WTC11 (cell line): ENCODE measurements around the gene GYS2. TPM values are rescaled to one million over a fixed set of nuclear protein-coding genes. Genes with fewer than 3 reads are reported as not detected.

ENCODE experiments used
- ATAC-seq: fragments of 200-7000 bp; cut with Tn5 transposase; 2 replicates; pipeline ENCODE4 v1.10.0; 2021; ENCODE audit warnings: mild to moderate bottlenecking, moderate library complexity
- CTCF ChIA-PET: fragments of 300-600 bp; sonication (Branson Sonifier 250); formaldehyde crosslinking; loops from one replicate; lab custom pipeline; 2021; ENCODE audit warnings: antibody characterized with exemption; lab: Charles Lee
- POLR2A ChIA-PET: fragments of 350-600 bp; sonication (Branson Sonifier 250); formaldehyde crosslinking; loops from one replicate; lab custom pipeline; 2021; ENCODE audit warnings: antibody characterized with exemption; lab: Charles Lee
- DNase-seq: peaks from one replicate; pipeline ENCODE4 v3.0.0; 2021; ENCODE audit warnings: low spot score
- H3K27ac Mint-ChIP-seq: 2 replicates; pipeline ENCODE4 v1.8.0; 2021; ENCODE audit warnings: mixed read lengths
- H3K27me3 Mint-ChIP-seq: 2 replicates; pipeline ENCODE4 v1.8.0; 2021; ENCODE audit warnings: low read depth, mild to moderate bottlenecking, moderate library complexity, mixed read lengths
- H3K36me3 Mint-ChIP-seq: 2 replicates; pipeline ENCODE4 v1.8.0; 2021; ENCODE audit warnings: mixed read lengths
- H3K4me1 Mint-ChIP-seq: 2 replicates; pipeline ENCODE4 v1.8.0; 2022; ENCODE audit warnings: mixed read lengths
- H3K4me3 Mint-ChIP-seq: 2 replicates; pipeline ENCODE4 v1.8.0; 2021; ENCODE audit warnings: mild to moderate bottlenecking, moderate library complexity, mixed read lengths
- H3K9me3 Mint-ChIP-seq: 2 replicates; pipeline ENCODE4 v1.8.0; 2021; ENCODE audit warnings: mixed read lengths
- CREB1 ChIP-seq: sonication (generic); formaldehyde crosslinking; IDR thresholded peaks from 2 replicates; pipeline ENCODE4 v1.8.0; 2023; ENCODE audit warnings: mild to moderate bottlenecking, missing genetic modification reagents
- FOXJ3 ChIP-seq: sonication (generic); formaldehyde crosslinking; IDR thresholded peaks from 2 replicates; pipeline ENCODE4 v1.9.0; 2021; ENCODE audit warnings: missing genetic modification reagents, mild to moderate bottlenecking, borderline replicate concordance
- FOXK1 ChIP-seq: sonication (generic); formaldehyde crosslinking; IDR thresholded peaks from 2 replicates; pipeline ENCODE4 v1.8.0; 2022; ENCODE audit warnings: mild to moderate bottlenecking, moderate library complexity, missing genetic modification reagents
- GTF2I ChIP-seq: fragments of 250-450 bp; sonication (Bioruptor Pico); conservative IDR thresholded peaks from 2 replicates; pipeline ENCODE4 v1.4.0; 2021; ENCODE audit warnings: mild to moderate bottlenecking
- IRF2 ChIP-seq: sonication (generic); formaldehyde crosslinking; IDR thresholded peaks from 2 replicates; pipeline ENCODE4 v1.8.0; 2022; ENCODE audit warnings: low read depth, missing genetic modification reagents, borderline replicate concordance
- NFE2L1 ChIP-seq: sonication (generic); formaldehyde crosslinking; IDR thresholded peaks from 2 replicates; pipeline ENCODE4 v1.8.1; 2023; ENCODE audit warnings: missing genetic modification reagents
- NR3C1 ChIP-seq: sonication (generic); formaldehyde crosslinking; conservative IDR thresholded peaks from 2 replicates; pipeline ENCODE4 v1.8.1; 2023; ENCODE audit warnings: low read depth, mild to moderate bottlenecking, missing genetic modification reagents
- PRRX2 ChIP-seq: fragments of 250-450 bp; sonication (Bioruptor Pico); IDR thresholded peaks from 2 replicates; pipeline ENCODE4 v1.8.0; 2021; ENCODE audit warnings: mild to moderate bottlenecking
- TCF7 ChIP-seq: sonication (generic); formaldehyde crosslinking; IDR thresholded peaks from 2 replicates; pipeline ENCODE4 v1.8.0; 2022; ENCODE audit warnings: mild to moderate bottlenecking, low read depth, missing genetic modification reagents, moderate library complexity
- TP53 ChIP-seq: sonication (generic); formaldehyde crosslinking; IDR thresholded peaks from 2 replicates; pipeline ENCODE4 v1.8.1; 2023; ENCODE audit warnings: mild to moderate bottlenecking, missing genetic modification reagents
- ZNF138 ChIP-seq: sonication (generic); formaldehyde crosslinking; conservative IDR thresholded peaks from 2 replicates; pipeline ENCODE4 v1.8.1; 2022; ENCODE audit warnings: mild to moderate bottlenecking, moderate library complexity, missing genetic modification reagents
- ZNF232 ChIP-seq: sonication (generic); formaldehyde crosslinking; IDR thresholded peaks from 2 replicates; pipeline ENCODE4 v1.8.0; 2022; ENCODE audit warnings: mild to moderate bottlenecking, missing genetic modification reagents
- ZNF263 ChIP-seq: sonication (generic); formaldehyde crosslinking; IDR thresholded peaks from 2 replicates; pipeline ENCODE4 v1.8.1; 2022; ENCODE audit warnings: low read depth, mild to moderate bottlenecking, moderate library complexity, missing genetic modification reagents
- ZNF512 ChIP-seq: sonication (generic); formaldehyde crosslinking; IDR thresholded peaks from 2 replicates; pipeline ENCODE4 v1.8.1; 2022; ENCODE audit warnings: missing genetic modification reagents, borderline replicate concordance
- total RNA-seq: library from RNA; stranded (reverse); gene quantifications from 3 replicates; pipeline ENCODE4 v1.2.3, GENCODE V29; 2021
- TF ChIP-seq, protein P1 (sequence below): sonication (generic); formaldehyde crosslinking; IDR thresholded peaks from 2 replicates; pipeline ENCODE4 v1.8.0; 2023; ENCODE audit warnings: missing genetic modification reagents, mild to moderate bottlenecking, borderline replicate concordance
- TF ChIP-seq, protein P2 (sequence below): sonication (generic); formaldehyde crosslinking; IDR thresholded peaks from 2 replicates; pipeline ENCODE4 v1.8.0; 2023; ENCODE audit warnings: mild to moderate bottlenecking, missing genetic modification reagents

The GYS2 gene
- total RNA-seq, 1 experiment from 2014 or later = not detected

- CTCF ChIA-PET = no interaction called here
- Mint-ChIP-seq H3K4me1 (peaks cover 87% of the 10 kb centered on the region), H3K36me3 (peaks cover 95% of the 10 kb centered on the region), H3K9me3 (no peaks in the 10 kb centered on the region), H3K27me3 (no peaks in the 10 kb centered on the region), H3K27ac (0 out of 2 replicates have a peak overlapping the region, but pooled peaks have one; percentile 87), H3K4me3 (peak overlapping the region; percentile 27; the same call in 1 of the 2 replicates)
- DNase-seq = no peak
- no peak for ATAC-seq
- TF ChIP-seq FOXJ3 (CRISPR knock-in tag) = no peak
- no peak for TF ChIP-seq NFE2L1 (CRISPR knock-in tag)
- TF ChIP-seq IRF2 (CRISPR knock-in tag) = no peak
- no peak for TF ChIP-seq ZNF263 (CRISPR knock-in tag)
- no peak for TF ChIP-seq FOXK1 (CRISPR knock-in tag)
- TF ChIP-seq ZNF232 (CRISPR knock-in tag) = no peak
- TF ChIP-seq ZNF138 = no peak
- TF ChIP-seq PRRX2 (CRISPR knock-in tag) = no peak
- no peak for TF ChIP-seq TP53 (CRISPR knock-in tag)
- no peak for TF ChIP-seq ZNF512 (CRISPR knock-in tag)
- no peak for TF ChIP-seq TCF7 (CRISPR knock-in tag)
- POLR2A ChIA-PET = interaction anchor here (1.6 kb wide), 1 partner anchor 8 kb away, joined by 7 read pairs; no protein-coding TSS in a partner anchor
Measured at GRCh38 chr12:21649034-21649433, 44.4 kb upstream of the GYS2 start.

DNA sequence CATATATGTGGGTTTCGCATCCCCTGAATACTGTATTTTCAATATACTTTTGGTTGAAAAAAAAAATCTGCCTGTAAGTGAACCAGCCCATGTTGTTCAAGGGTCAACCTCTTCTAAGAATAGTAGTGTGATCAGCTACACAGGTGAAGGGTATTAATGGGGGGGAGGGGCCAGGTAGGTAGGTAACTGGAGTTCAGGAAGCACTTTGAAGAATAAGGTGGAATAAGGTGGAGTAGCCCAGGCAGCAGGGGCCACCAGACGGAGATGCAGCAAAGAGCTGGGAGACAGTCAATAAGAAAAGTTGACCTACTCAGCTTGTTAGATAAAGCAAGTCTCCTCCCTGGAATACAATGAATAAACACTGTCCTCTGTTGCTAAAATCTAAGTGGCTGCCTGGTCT is 43.7 kb upstream of the GYS2 start:
- DNase-seq = no peak
- H3K9me3 Mint-ChIP-seq = no peaks in the 10 kb centered on the region
- no peak overlapping the region for H3K4me3 Mint-ChIP-seq
- peaks cover 96% of the 10 kb centered on the region for H3K36me3 Mint-ChIP-seq
- peak overlapping the region; percentile 87 for H3K27ac Mint-ChIP-seq
- TF ChIP-seq, protein P1, sequence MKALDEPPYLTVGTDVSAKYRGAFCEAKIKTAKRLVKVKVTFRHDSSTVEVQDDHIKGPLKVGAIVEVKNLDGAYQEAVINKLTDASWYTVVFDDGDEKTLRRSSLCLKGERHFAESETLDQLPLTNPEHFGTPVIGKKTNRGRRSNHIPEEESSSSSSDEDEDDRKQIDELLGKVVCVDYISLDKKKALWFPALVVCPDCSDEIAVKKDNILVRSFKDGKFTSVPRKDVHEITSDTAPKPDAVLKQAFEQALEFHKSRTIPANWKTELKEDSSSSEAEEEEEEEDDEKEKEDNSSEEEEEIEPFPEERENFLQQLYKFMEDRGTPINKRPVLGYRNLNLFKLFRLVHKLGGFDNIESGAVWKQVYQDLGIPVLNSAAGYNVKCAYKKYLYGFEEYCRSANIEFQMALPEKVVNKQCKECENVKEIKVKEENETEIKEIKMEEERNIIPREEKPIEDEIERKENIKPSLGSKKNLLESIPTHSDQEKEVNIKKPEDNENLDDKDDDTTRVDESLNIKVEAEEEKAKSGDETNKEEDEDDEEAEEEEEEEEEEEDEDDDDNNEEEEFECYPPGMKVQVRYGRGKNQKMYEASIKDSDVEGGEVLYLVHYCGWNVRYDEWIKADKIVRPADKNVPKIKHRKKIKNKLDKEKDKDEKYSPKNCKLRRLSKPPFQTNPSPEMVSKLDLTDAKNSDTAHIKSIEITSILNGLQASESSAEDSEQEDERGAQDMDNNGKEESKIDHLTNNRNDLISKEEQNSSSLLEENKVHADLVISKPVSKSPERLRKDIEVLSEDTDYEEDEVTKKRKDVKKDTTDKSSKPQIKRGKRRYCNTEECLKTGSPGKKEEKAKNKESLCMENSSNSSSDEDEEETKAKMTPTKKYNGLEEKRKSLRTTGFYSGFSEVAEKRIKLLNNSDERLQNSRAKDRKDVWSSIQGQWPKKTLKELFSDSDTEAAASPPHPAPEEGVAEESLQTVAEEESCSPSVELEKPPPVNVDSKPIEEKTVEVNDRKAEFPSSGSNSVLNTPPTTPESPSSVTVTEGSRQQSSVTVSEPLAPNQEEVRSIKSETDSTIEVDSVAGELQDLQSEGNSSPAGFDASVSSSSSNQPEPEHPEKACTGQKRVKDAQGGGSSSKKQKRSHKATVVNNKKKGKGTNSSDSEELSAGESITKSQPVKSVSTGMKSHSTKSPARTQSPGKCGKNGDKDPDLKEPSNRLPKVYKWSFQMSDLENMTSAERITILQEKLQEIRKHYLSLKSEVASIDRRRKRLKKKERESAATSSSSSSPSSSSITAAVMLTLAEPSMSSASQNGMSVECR = no peak
- TF ChIP-seq CREB1 (CRISPR knock-in tag) (no peak), NR3C1 (no peak), GTF2I (CRISPR knock-in tag) (no peak)
- TF ChIP-seq, protein P2, sequence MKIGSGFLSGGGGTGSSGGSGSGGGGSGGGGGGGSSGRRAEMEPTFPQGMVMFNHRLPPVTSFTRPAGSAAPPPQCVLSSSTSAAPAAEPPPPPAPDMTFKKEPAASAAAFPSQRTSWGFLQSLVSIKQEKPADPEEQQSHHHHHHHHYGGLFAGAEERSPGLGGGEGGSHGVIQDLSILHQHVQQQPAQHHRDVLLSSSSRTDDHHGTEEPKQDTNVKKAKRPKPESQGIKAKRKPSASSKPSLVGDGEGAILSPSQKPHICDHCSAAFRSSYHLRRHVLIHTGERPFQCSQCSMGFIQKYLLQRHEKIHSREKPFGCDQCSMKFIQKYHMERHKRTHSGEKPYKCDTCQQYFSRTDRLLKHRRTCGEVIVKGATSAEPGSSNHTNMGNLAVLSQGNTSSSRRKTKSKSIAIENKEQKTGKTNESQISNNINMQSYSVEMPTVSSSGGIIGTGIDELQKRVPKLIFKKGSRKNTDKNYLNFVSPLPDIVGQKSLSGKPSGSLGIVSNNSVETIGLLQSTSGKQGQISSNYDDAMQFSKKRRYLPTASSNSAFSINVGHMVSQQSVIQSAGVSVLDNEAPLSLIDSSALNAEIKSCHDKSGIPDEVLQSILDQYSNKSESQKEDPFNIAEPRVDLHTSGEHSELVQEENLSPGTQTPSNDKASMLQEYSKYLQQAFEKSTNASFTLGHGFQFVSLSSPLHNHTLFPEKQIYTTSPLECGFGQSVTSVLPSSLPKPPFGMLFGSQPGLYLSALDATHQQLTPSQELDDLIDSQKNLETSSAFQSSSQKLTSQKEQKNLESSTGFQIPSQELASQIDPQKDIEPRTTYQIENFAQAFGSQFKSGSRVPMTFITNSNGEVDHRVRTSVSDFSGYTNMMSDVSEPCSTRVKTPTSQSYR (CRISPR knock-in tag) = no peak
- CTCF ChIA-PET = no interaction called here
- POLR2A ChIA-PET = interaction anchor here (0.6 to 1.6 kb wide), 2 partner anchors 9 to 837 kb away, joined by 4 to 7 read pairs; no protein-coding TSS in a partner anchor
- ATAC-seq = peak; percentile 36; the same call in 1 of the 2 replicates
- no peaks in the 10 kb centered on the region for H3K27me3 Mint-ChIP-seq
- H3K4me1 Mint-ChIP-seq = peaks cover 89% of the 10 kb centered on the region
